ENCODE results near the gene KAT2B. TPM values are rescaled to one million over a fixed set of nuclear protein-coding genes. Genes with fewer than 3 reads are reported as not detected.

Gene KAT2B
- total and polyA plus RNA-seq, 2 of the 13 experiments (the other 11 are each of a cell fraction or from before 2014, with no cell fraction given) = 0.97 to 1.7 TPM

DNA sequence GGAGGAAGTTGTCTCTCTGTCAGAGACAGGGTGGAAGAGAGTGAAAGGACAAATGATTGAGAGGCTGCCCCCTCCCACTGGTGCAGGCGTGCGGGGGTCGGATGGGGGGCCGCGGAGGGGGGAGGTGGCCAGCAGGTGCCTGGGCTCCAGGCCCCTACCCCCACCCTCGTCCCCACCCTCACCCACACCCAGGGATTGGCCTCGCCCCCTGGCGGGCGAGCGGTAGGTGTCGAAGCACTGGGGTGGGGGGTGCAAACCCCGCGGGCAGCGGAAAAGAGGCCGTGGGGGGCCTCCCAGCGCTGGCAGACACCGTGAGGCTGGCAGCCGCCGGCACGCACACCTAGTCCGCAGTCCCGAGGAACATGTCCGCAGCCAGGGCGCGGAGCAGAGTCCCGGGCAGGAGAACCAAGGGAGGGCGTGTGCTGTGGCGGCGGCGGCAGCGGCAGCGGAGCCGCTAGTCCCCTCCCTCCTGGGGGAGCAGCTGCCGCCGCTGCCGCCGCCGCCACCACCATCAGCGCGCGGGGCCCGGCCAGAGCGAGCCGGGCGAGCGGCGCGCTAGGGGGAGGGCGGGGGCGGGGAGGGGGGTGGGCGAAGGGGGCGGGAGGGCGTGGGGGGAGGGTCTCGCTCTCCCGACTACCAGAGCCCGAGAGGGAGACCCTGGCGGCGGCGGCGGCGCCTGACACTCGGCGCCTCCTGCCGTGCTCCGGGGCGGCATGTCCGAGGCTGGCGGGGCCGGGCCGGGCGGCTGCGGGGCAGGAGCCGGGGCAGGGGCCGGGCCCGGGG is at the start of gene KAT2B (continued):
- TF ChIP-seq, protein P1, sequence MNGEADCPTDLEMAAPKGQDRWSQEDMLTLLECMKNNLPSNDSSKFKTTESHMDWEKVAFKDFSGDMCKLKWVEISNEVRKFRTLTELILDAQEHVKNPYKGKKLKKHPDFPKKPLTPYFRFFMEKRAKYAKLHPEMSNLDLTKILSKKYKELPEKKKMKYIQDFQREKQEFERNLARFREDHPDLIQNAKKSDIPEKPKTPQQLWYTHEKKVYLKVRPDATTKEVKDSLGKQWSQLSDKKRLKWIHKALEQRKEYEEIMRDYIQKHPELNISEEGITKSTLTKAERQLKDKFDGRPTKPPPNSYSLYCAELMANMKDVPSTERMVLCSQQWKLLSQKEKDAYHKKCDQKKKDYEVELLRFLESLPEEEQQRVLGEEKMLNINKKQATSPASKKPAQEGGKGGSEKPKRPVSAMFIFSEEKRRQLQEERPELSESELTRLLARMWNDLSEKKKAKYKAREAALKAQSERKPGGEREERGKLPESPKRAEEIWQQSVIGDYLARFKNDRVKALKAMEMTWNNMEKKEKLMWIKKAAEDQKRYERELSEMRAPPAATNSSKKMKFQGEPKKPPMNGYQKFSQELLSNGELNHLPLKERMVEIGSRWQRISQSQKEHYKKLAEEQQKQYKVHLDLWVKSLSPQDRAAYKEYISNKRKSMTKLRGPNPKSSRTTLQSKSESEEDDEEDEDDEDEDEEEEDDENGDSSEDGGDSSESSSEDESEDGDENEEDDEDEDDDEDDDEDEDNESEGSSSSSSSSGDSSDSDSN (CRISPR knock-in tag; IDR thresholded peaks at IDR 0.05) = peak; percentile 36; the same call in 1 of the 2 replicates
- TF ChIP-seq ZFX (CRISPR knock-in tag; IDR thresholded peaks at IDR 0.05; ENCODE audit: low read depth) (peak; percentile 47), ZNF782 (CRISPR knock-in tag; IDR thresholded peaks at IDR 0.05; ENCODE audit: borderline replicate concordance) (0 out of 2 replicates have a peak, but pooled peaks have one; percentile 29), ZMYM4 (CRISPR knock-in tag; IDR thresholded peaks at IDR 0.05) (peak; percentile 48; the same call in 1 of the 2 replicates), NONO (IDR thresholded peaks at IDR 0.05) (no peak), NONO (CRISPR knock-in tag; conservative IDR thresholded peaks at IDR 0.05) (0 out of 2 replicates have a peak, but pooled peaks have one; percentile 40), ZNF678 (CRISPR knock-in tag; IDR thresholded peaks at IDR 0.05) (no peak), ARID4A (CRISPR knock-in tag; IDR thresholded peaks at IDR 0.05; ENCODE audit: borderline replicate concordance) (no peak; the same call in 1 of the 2 replicates), KIAA2018 (CRISPR knock-in tag; IDR thresholded peaks at IDR 0.05; ENCODE audit: borderline replicate concordance) (no peak), RBAK (CRISPR knock-in tag; IDR thresholded peaks at IDR 0.05) (no peak), ZNF510 (CRISPR knock-in tag; IDR thresholded peaks at IDR 0.05; ENCODE audit: low read depth) (no peak), JARID2 (CRISPR knock-in tag; IDR thresholded peaks at IDR 0.05; ENCODE audit: insufficient replicate concordance) (no peak), CHD4 (IDR thresholded peaks at IDR 0.05; ENCODE audit: borderline replicate concordance, low read length) (no peak)
